Heart right ventricle (tissue), 16 donors: ENCODE measurements around the gene CD83. TPM values are rescaled to one million over a fixed set of nuclear protein-coding genes. Genes with fewer than 3 reads are reported as not detected.

Source experiments
- ATAC-seq, 8 donors: fragments of 200-7000 bp; cut with Tn5 transposase; one replicate each; pipeline ENCODE4 v1.9.1; 2020; ENCODE audit warnings: mild to moderate bottlenecking in 8 of 8, moderate library complexity in 8 of 8, moderate number of reproducible peaks in 1 of 8
- DNase-seq, 2 donors: peaks; one replicate each; pipeline ENCODE4 v3.0.0-alpha.2; 2020
- H3K27ac ChIP-seq, 10 donors: fragments of 200-600 bp; sonication (generic) in 2 of 10; one replicate each; pipeline versions ENCODE4 v1.5.0 to v1.8.0; 2020 to 2022; ENCODE audit warnings: mild to moderate bottlenecking in 3 of 10
- H3K27me3 ChIP-seq, 7 donors: fragments of 200-600 bp; one replicate each; pipeline ENCODE4 v1.8.0; 2021 to 2022; ENCODE audit warnings: mild to moderate bottlenecking in 2 of 7
- H3K36me3 ChIP-seq, 9 donors: fragments of 200-600 bp; sonication (generic) in 1 of 9; one replicate each; pipeline versions ENCODE4 v1.5.0 to v1.8.0; 2020 to 2022; ENCODE audit warnings: mild to moderate bottlenecking in 2 of 9
- H3K4me1 ChIP-seq, 9 donors: fragments of 200-600 bp; sonication (generic) in 1 of 9; one replicate each; pipeline versions ENCODE4 v1.5.0 to v1.8.0; 2020 to 2022; ENCODE audit warnings: mild to moderate bottlenecking in 4 of 9
- H3K4me3 ChIP-seq, 10 donors: fragments of 200-600 bp; sonication (generic) in 2 of 10; one replicate each; pipeline versions ENCODE4 v1.5.0 to v1.8.0; 2020 to 2022; ENCODE audit warnings: mild to moderate bottlenecking in 7 of 10, moderate library complexity in 2 of 10
- H3K9me3 ChIP-seq, 11 donors: fragments of 200-600 bp in 10 of 11; sonication (generic) in 2 of 11; one replicate each; pipeline versions ENCODE4 v1.5.0 to v1.8.0; 2013 to 2022; ENCODE audit warnings: mild to moderate bottlenecking in 2 of 11, control low read depth in 1 of 11, moderate library complexity in 1 of 11
- CTCF ChIP-seq, 9 donors: fragments of 200-600 bp; sonication (generic) in 2 of 9; IDR thresholded peaks; one replicate each; pipeline versions ENCODE4 v1.5.0 to v1.8.0; 2021 to 2022; ENCODE audit warnings: antibody characterized with exemption in 9 of 9, mild to moderate bottlenecking in 5 of 9, moderate library complexity in 1 of 9
- WGBS, 2 donors: extraction: QIAGEN DNeasy Blood & Tissue Kit; methylation state at CpG; one replicate each; pipeline ENCODE4 v1.1.7; 2013; ENCODE audit warnings: inconsistent platforms in 1 of 2; 5-methylcytosine and 5-hydroxymethylcytosine counted together
- intact Hi-C, 10 donors: fragments of 100-400 bp; cut with DNase I; formaldehyde crosslinking; loops; one replicate each; pipeline versions ENCODE4 v1.11.1 to v1.14.2; 2022
- polyA plus RNA-seq, 2 donors: library from polyadenylated mRNA; stranded (reverse); fragments of 200-250 nt; gene quantifications; one replicate each; pipeline ENCODE4 v1.2.3, GENCODE V29; 2013
- total RNA-seq, 10 donors: library from RNA; stranded (reverse); fragmentation: NEBNext Ultra II Directional in 3 of 10; extraction: Animal tissue kit (Norgen Biotek cat#: 25700) in 3 of 10; gene quantifications; one replicate each; pipeline versions ENCODE4 v1.2.1 to v1.2.4, GENCODE V29; 2021 to 2023
- donor health status: Arrhythmogenic right ventricular cardiomyopathy.
- donor health status: ischemic (EF 13 %, LVEDD 7.1; RV severe dilation, severe dysfunction).
- donor health status: healthy with polysubstance abuse.
- donor health status: DM: no; HTN: yes; CAD: no.
- donor health status: DM: no; HTN: no; CAD: no.
- donor health status: ischemic (EF 25% LVEDD 6.9; RV normal size, moderate dysfunction).
- donor health status: ischemic (EF 25% LVEDD 5.7; RV mildly dilated, moderate dysfunction).
- donor health status: healthy.
- donor health status: DM: yes; HTN: yes; CAD: no.
- donor health status: Ischemic cardiomyopathy.
- donor health status: ischemic (EF 35%, LVEDD 5.7; RV mildly dilated, moderate dysfunction).
- donor health status: nonischemic (EF 11% LVEDD 7.7; RV severe dilation, severe dysfunction).
- donor health status: DM: yes; HTN: yes; CAD: no.
- donor health status: PGD.
- donor health status: ischemic (EF 29% LVEDD 5.4; RV normal size, mild dysfunction).
- donor health status: nonischemic (EF 23%, LVEDD 6.1; RV moderate dilation, normal function).

Gene CD83
- total and polyA plus RNA-seq, 12 donors: 0.68 to 7.5 (median 1.6) TPM

GRCh38 chr6:14135893-14136539, 18.4 kb downstream of the CD83 start:
- no peak for TF ChIP-seq CTCF (IDR thresholded peaks at IDR 0.05)
- Histone ChIP-seq H3K36me3 (peaks cover 0 to 46% (median 0%) of the 10 kb centered on the region in 9 donors), H3K9me3 (no peaks in the 10 kb centered on the region), H3K27ac (no peak overlapping the region), H3K4me3 (no peak overlapping the region), H3K27me3 (no peaks in the 10 kb centered on the region), H3K4me1 (no peaks in the 10 kb centered on the region)
- WGBS, 2 donors: 91 to 96% methylated on average over 9 of the region's 9 CpGs
- ATAC-seq (no peak), DNase-seq (no peak)
- intact Hi-C loops: no loop called here

- H3K9me3 ChIP-seq: no peaks in the 10 kb centered on the region
- 83 to 88% methylated on average over 9 of the region's 9 CpGs for WGBS, 2 donors
- H3K4me1 ChIP-seq: peaks cover 0 to 7% (median 0%) of the 10 kb centered on the region in 9 donors
- TF ChIP-seq CTCF (IDR thresholded peaks at IDR 0.05): no peak
- H3K27me3 ChIP-seq: no peaks in the 10 kb centered on the region
- no peak overlapping the region for H3K4me3 ChIP-seq
- H3K36me3 ChIP-seq: peaks cover 0 to 26% (median 0%) of the 10 kb centered on the region in 9 donors
- H3K27ac ChIP-seq: no peak overlapping the region
- DNase-seq (no peak), ATAC-seq (no peak)
- intact Hi-C loops: no loop called here
These were observed 21.2 kb downstream of the CD83 start for GRCh38 chr6:14138701-14139215.

- ATAC-seq (no peak), DNase-seq (no peak)
- Histone ChIP-seq H3K4me1 (peaks cover 0 to 7% (median 0%) of the 10 kb centered on the region in 9 donors), H3K27me3 (no peaks in the 10 kb centered on the region), H3K27ac (no peak overlapping the region), H3K9me3 (no peaks in the 10 kb centered on the region), H3K36me3 (no peaks in the 10 kb centered on the region), H3K4me3 (no peak overlapping the region)
- intact Hi-C loops: loop anchor here in 4 of 10 donors (5.0 to 10.0 kb wide), 2 partner anchors 227 to 234 kb away; no protein-coding TSS in a partner anchor
- 82% methylated on average over 5 of the region's 5 CpGs for WGBS, 2 donors
- no peak for TF ChIP-seq CTCF (IDR thresholded peaks at IDR 0.05)
These were observed 23.9 kb downstream of the CD83 start for GRCh38 chr6:14141351-14142062.

- no peaks in the 10 kb centered on the region for H3K36me3 ChIP-seq
- intact Hi-C loops: loop anchor here in 4 of 10 donors (5.0 to 10.0 kb wide), 2 partner anchors 227 to 235 kb away; no protein-coding TSS in a partner anchor
- H3K27me3 ChIP-seq: no peaks in the 10 kb centered on the region
- ATAC-seq: no peak
- TF ChIP-seq CTCF (IDR thresholded peaks at IDR 0.05): no peak
- no peak overlapping the region for H3K4me3 ChIP-seq
- H3K27ac ChIP-seq: no peak overlapping the region
- no peak for DNase-seq
- peaks cover 0 to 7% (median 0%) of the 10 kb centered on the region in 9 donors for H3K4me1 ChIP-seq
- 83 to 93% methylated on average over 7 of the region's 7 CpGs for WGBS, 2 donors
- H3K9me3 ChIP-seq: no peaks in the 10 kb centered on the region
These were observed 24.5 kb downstream of the CD83 start for GRCh38 chr6:14142063-14142450.
